ENCODE data around the gene ANKRD50.

DNA sequence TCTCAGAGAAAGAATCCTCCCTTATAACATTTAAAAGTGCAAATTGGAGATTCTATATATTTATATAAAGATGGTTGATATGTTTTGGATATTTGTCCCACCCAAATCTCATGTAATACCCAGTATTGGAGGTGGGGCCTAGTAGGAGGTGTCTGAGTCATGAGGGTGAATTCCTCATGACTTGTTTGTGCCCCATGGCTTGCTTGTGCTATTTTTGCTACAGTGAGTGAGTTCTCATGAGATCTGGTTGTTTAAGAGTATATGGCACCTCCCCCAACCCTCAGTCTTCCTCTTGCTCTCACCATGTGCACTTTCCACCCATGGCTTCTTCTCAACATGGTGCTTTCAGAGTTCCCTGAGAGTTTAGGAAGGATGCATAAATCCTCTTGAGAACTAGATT lies 9.5 kb upstream of the ANKRD50 start:
- TF ChIP-seq POLR2A (IDR thresholded peaks at IDR 0.05; ENCODE audit: low read length) (no peak), GATA1 (IDR thresholded peaks at IDR 0.05; ENCODE audit: low read depth, low read length) (no peak)

Data from erythroblast (primary cell).